T47D (cell line): ENCODE data around the gene ARHGAP24.
A peak's percentile ranks its signal among the peaks of the same experiment; 100 is the strongest.
"Not testable (repeated sequence)": the region's sequence is repeated elsewhere in the genome, so short reads cannot be mapped to it uniquely, and the experiment has no call there.

Experiments used
- DNase-seq, 2 experiments: peaks; one replicate each; pipeline versions ENCODE4 v3.0.0 to v3.0.0-alpha.2; 2011 to 2012; ENCODE audit warnings: low read depth in 1 of 2, low spot score in 1 of 2
- JUND ChIP-seq: IDR thresholded peaks from 2 replicates; pipeline ENCODE4 v1.6.1; 2012; ENCODE audit warnings: low read depth
- in situ Hi-C: cut with HindIII; loops from 2 replicates; pipeline ENCODE4 v1.10.0; 2016; ENCODE audit warnings: low sequenced_read_pairs, low pct_unique_long_range_greater_than_20kb

ARHGAP24 gene

DNA sequence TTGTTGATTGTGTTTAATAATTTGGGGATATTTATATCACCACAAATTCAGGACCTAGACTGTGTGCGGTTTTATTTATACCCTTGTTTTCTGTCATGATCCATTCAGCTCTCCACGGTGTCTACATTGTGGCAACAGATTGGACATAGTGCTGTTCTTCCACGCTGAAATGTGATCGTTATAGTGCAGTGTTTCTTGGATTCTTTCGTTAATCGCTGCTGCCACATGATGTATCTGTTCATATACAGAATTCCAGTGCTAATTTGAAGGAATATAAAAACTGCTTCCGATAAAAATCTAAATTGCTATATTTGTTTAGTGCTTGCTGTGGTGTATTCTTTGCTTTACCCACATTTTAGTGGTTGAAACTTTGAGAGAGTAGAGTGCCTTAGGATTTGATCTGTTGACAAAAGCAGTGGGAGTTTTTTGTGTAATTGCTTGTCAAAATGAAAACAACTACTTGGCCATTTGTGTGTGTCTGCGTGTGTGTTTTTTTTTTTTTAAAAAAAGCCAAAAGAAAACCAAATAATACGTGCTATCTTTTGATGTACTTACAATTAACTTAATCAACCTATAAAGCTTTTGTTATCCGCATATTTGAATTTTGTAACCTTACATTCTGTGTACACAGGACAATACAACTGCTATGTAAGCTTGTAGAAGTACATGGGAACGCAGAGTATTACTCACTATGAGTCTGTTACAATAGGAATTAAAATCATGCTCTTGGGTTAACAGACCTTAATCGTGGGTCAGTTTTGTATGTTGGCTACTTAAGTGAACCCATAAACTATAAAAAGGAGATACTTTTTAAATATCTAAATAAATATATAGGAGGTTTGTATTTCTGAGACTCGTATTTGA lies 353.3 kb downstream of the ARHGAP24 start:
- peak in 1 of 2 experiments; percentile 60 for DNase-seq
- TF ChIP-seq JUND: no peak
- in situ Hi-C loops: no loop called here

- no peak for DNase-seq
- in situ Hi-C loops: no loop called here
- no peak for TF ChIP-seq JUND
Measured at GRCh38 chr4:85829276-85830051, 354.5 kb downstream of the ARHGAP24 start.

DNA sequence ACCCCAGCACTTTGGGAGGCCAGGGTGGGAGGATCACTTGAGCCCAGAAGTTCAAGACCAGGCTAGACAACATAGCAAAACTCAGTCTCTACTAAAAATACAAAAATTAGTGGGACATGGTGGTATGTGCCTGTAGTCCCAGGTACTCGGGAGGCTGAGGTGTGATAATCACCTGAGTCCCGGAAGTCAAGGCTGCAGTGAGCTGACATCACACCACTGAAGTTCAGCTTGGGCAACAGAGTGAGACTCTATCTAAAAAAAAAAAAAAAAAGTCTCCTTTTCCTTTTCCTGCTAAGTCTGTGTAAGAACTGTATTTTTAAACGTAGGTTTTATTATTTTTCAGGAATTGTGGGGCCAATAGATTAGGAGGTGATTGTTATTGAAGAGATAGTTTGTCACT lies 356.7 kb downstream of the ARHGAP24 start:
- DNase-seq: no peak
- in situ Hi-C loops: no loop called here
- no peak for TF ChIP-seq JUND

- in situ Hi-C loops: no loop called here
- no peak for DNase-seq
Measured at GRCh38 chr4:85833302-85833701, 358.4 kb downstream of the ARHGAP24 start.

DNA sequence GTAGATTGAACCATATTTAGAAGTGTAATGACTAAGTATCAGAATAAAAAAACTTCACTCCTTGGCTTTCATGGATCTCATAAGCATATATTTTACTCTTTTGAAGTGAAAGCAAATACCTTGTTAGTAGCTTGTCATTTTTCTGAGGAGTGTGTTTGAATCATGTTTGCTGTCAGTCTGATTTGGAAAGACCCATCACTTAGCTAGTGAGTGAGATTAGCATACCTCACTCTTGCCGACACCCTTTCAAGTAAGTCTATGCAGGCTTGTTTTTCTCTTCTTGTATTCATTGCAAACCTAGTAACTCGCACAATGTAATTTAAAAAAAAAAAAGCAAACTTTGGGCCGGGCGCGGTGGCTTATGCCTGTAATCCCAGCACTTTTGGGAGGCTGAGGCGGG lies 360.0 kb downstream of the ARHGAP24 start:
- no peak for TF ChIP-seq JUND
- in situ Hi-C loops: no loop called here
- no peak for DNase-seq

More at GRCh38 chr4:85833302-85833701, 358.4 kb downstream of the ARHGAP24 start:
- no peak for TF ChIP-seq JUND

DNA sequence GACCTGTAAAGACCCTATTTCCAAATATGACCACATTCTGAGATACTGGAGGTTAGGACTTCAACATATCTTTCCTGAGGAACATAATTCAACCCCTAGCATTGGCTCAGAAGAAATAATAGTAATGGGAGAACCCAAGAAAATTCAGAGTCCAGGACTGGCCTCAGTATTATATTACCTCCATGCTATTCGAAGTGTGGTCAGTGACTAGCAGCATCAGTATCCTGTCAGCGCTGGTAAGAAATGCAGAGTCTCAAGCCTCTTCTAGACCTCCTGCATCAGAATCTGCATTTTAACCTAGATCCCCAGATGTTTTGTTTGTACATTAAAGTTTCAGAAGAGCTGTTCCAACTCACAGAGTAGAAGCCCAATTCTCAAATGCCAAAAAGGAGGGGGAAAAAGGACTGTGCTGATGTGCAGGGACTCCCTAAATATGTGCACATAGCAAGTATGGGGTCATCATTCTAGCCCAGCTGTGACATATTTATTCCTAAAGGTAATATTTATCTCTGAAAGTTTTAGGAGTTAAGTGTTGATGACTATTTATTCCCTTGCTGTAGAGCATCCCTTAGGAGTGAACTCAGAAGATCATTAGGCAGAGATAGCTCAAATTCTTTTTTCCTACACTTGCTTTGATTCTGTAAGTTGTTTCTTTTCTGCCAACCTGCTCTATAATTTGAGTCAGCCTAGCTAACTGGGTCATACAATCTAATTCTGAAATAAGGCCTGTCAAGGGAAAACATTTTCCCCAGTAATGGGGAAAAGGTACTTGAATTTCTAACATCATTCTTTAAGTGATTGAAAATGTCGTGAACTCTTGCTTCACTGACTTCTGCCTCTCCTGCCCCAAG lies 361.9 kb downstream of the ARHGAP24 start:
- TF ChIP-seq JUND: no peak
- DNase-seq: no peak
- in situ Hi-C loops: no loop called here

DNA sequence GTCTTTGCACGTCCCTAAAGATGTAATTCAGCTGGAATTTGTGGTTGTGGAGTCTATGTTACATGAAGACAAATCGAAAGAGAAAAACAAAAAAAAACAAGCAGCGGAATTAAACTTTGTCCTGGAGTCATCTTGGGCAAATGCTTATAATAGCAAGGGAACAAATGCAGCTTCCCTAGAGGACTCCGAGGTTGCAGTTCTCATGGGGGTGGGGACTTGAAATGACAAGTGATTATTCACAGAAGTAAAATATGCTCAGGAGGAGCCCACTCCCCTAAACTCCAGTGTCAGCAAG lies 362.4 kb downstream of the ARHGAP24 start:
- no peak for DNase-seq
- in situ Hi-C loops: no loop called here
- TF ChIP-seq JUND: no peak

GRCh38 chr4:85839981-85840451 lies 365.1 kb downstream of the ARHGAP24 start:
- in situ Hi-C loops, DNase-seq: not testable (repeated sequence)

DNA sequence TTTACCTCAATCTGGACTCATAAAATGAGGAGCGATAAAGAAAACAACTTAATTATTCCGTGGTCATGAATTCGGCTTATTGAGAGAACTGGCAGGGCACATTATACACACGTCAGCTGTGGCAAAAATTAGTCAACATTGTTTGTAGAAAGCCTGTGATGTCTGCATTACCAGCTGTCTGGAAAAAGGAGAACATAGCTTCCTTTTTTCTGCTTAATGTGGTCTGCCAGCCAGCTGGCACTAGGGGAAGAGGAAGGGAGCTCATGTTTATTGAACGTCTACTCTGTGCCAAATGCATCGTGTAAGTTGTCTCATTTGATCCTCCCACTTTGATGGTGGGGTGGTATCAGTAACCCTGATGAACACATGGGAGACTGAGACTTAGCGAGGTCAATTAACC lies 367.6 kb downstream of the ARHGAP24 start:
- in situ Hi-C loops: no loop called here
- no peak for DNase-seq
- no peak for TF ChIP-seq JUND

- in situ Hi-C loops, DNase-seq: not testable (repeated sequence)
Measured at GRCh38 chr4:85853740-85854139, 378.8 kb downstream of the ARHGAP24 start.

DNA sequence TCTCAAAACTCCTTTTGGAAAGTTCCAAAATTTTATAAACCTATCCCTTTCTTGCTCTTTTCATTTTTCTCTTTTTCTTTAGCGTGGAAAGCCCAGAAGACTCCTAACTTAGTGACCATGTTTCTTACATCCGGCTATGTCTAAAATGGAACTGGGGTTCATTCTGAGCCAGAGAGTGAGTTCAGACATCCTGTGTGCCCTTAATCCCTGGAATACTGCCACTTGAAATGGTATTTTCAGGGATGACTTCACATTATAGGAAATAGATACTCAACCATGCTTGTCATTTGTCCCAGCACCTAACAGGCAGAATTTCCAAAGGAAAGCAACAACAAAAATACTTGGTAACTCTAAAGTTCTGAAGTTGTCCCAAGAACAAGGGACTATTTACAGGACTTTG lies 379.6 kb downstream of the ARHGAP24 start:
- in situ Hi-C loops: no loop called here
- DNase-seq: no peak
- TF ChIP-seq JUND: no peak

DNA sequence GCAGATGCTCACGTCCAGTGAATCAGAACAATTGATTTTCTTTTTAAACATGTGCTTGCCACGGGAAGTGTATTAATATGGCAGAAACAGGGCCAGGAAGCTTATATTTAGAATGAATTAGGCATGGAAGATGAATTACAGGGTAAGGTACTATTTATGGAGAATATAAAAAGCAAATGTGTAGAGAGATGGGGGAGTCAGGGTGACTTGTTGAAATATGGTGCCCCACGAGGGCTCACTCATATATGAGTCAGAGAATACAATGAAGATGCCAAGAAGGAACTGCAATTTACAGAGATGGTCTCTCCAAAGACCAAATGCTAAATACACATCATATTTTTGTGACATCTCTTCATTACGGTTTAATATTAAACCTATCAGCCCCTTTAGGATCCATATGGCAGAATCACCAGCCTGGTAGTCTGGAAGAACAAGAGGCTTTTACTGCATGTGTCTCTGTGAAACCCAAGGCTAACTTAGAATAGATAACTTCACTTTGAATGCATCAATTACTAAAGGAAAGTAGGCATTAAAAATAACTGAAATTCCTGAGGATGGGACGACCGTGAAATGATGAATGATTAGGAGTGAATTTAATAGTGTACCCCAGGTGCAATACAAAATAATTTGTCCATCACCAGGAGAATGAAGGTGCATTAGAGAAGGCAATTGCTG lies 385.3 kb downstream of the ARHGAP24 start:
- in situ Hi-C loops: no loop called here
- DNase-seq: no peak
- no peak for TF ChIP-seq JUND
